ENCODE results near the gene TMEM273. TPM values are rescaled to one million over a fixed set of nuclear protein-coding genes. Genes with fewer than 3 reads are reported as not detected.

TMEM273 gene
- total RNA-seq, 1 donor from 2014 or later, result not detected

GRCh38 chr10:49115796-49116508 is 72.2 kb downstream of the TMEM273 start:
- peaks cover 12% of the 10 kb centered on the region for H3K27me3 ChIP-seq (ENCODE audit: control insufficient read depth, insufficient read depth, low read length)
- FAIRE-seq, result no peak

DNA sequence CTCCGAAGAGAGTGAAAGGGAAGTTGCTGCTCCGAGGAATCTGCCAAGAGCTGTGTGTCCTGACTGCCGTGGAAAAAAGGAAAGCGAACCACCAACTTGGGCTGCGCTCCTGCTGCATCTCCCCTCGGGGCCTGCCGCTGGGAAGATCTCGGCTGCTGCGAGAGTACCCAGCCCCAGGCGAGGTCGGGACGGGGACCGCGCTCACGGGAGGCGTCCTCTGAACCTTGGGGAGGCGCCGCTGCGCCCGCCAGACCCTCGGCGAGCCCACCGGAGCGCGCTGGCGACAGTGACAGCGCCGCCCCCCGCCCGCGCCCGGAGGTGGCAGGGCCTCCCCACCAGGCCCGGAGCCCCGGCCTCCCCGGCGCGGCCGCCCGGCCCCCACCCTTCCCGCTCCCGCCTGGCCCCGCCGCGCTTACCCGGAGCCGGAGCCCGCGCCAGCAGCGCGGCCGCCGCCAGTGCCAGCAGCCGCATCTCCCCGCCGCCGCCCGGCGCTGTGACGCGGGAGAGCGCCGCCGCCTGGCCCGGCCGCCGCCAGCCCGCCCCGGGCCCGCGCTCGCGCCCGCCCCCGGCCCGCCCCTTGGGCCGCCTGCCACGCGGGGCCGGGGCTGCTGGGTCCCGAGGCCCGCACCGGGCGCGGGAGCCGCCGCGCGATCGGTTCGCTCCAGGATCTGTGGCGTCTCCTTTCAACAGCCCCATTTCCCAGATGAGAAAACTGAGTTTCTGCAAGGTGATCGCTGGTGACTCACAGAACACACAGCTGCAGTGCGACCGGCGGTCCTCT is 73.0 kb downstream of the TMEM273 start, which contains the start of gene VSTM4:
Gene VSTM4, minus strand, starts transcription at position 508 of the 781 bp plus-strand sequence. Its CDS starts 37 bp downstream, at position 471.
- H3K4me3 ChIP-seq (ENCODE audit: low read depth, low read length), result no peak within 1 kb of the TSS
- TF ChIP-seq CTCF (IDR thresholded peaks at IDR 0.05; ENCODE audit: insufficient read depth, low read length, severe bottlenecking), result no peak
- FAIRE-seq (no peak), DNase-seq (ENCODE audit: low read depth) (no peak)
- H3K27me3 ChIP-seq (ENCODE audit: control insufficient read depth, insufficient read depth, low read length), result peaks cover 12% of the 10 kb centered on the region
- H3K36me3 ChIP-seq (ENCODE audit: control insufficient read depth, insufficient read depth, low read length), result no peaks in the 10 kb centered on the region

More at GRCh38 chr10:49115796-49116508, 72.2 kb downstream of the TMEM273 start:
- TF ChIP-seq CTCF (IDR thresholded peaks at IDR 0.05; ENCODE audit: insufficient read depth, low read length, severe bottlenecking), result no peak
- H3K36me3 ChIP-seq (ENCODE audit: control insufficient read depth, insufficient read depth, low read length), result no peaks in the 10 kb centered on the region
- no peak overlapping the region for H3K4me3 ChIP-seq (ENCODE audit: low read depth, low read length)
- DNase-seq (ENCODE audit: low read depth), result no peak

DNA sequence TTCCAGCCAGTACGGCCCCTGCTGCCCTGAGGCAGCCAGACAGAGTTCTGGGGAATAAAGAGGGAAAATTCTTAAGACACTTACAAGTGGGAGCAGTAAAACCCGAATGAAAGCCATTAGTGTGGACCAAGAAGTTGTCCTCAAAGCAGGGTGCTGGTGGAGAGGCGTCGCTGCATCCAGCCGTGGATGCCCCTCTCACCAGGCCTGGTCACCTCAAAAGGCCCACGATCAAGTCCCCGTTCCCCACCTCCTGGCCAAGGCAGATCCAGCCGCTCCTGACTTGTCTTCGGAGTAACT is 73.5 kb downstream of the TMEM273 start:
- H3K27me3 ChIP-seq (ENCODE audit: control insufficient read depth, insufficient read depth, low read length), result peaks cover 12% of the 10 kb centered on the region
- no peak overlapping the region for H3K4me3 ChIP-seq (ENCODE audit: low read depth, low read length)
- DNase-seq (ENCODE audit: low read depth) (no peak), FAIRE-seq (no peak)
- H3K36me3 ChIP-seq (ENCODE audit: control insufficient read depth, insufficient read depth, low read length), result no peaks in the 10 kb centered on the region
- TF ChIP-seq CTCF (IDR thresholded peaks at IDR 0.05; ENCODE audit: insufficient read depth, low read length, severe bottlenecking), result no peak

GRCh38 chr10:49113741-49114141 is 74.5 kb downstream of the TMEM273 start:
- H3K36me3 ChIP-seq (ENCODE audit: control insufficient read depth, insufficient read depth, low read length), result no peaks in the 10 kb centered on the region
- peaks cover 12% of the 10 kb centered on the region for H3K27me3 ChIP-seq (ENCODE audit: control insufficient read depth, insufficient read depth, low read length)
- no peak overlapping the region for H3K4me3 ChIP-seq (ENCODE audit: low read depth, low read length)
- DNase-seq (ENCODE audit: low read depth) (no peak), FAIRE-seq (no peak)
- no peak for TF ChIP-seq CTCF (IDR thresholded peaks at IDR 0.05; ENCODE audit: insufficient read depth, low read length, severe bottlenecking)

GRCh38 chr10:49112851-49113250 is 75.3 kb downstream of the TMEM273 start:
- DNase-seq (ENCODE audit: low read depth) (no peak), FAIRE-seq (no peak)
- peaks cover 12% of the 10 kb centered on the region for H3K27me3 ChIP-seq (ENCODE audit: control insufficient read depth, insufficient read depth, low read length)
- no peaks in the 10 kb centered on the region for H3K36me3 ChIP-seq (ENCODE audit: control insufficient read depth, insufficient read depth, low read length)
- TF ChIP-seq CTCF (IDR thresholded peaks at IDR 0.05; ENCODE audit: insufficient read depth, low read length, severe bottlenecking), result no peak
- H3K4me3 ChIP-seq (ENCODE audit: low read depth, low read length), result no peak overlapping the region

All from bronchial epithelial cell (primary cell).